ENCODE results near the gene KIF26A. TPM values are rescaled to one million over a fixed set of nuclear protein-coding genes. Genes with fewer than 3 reads are reported as not detected.
"Not testable (repeated sequence)": the region's sequence is repeated elsewhere in the genome, so short reads cannot be mapped to it uniquely, and the experiment has no call there.

The KIF26A gene
- total RNA-seq, 1 donor from 2014 or later: 8.1 TPM

DNA sequence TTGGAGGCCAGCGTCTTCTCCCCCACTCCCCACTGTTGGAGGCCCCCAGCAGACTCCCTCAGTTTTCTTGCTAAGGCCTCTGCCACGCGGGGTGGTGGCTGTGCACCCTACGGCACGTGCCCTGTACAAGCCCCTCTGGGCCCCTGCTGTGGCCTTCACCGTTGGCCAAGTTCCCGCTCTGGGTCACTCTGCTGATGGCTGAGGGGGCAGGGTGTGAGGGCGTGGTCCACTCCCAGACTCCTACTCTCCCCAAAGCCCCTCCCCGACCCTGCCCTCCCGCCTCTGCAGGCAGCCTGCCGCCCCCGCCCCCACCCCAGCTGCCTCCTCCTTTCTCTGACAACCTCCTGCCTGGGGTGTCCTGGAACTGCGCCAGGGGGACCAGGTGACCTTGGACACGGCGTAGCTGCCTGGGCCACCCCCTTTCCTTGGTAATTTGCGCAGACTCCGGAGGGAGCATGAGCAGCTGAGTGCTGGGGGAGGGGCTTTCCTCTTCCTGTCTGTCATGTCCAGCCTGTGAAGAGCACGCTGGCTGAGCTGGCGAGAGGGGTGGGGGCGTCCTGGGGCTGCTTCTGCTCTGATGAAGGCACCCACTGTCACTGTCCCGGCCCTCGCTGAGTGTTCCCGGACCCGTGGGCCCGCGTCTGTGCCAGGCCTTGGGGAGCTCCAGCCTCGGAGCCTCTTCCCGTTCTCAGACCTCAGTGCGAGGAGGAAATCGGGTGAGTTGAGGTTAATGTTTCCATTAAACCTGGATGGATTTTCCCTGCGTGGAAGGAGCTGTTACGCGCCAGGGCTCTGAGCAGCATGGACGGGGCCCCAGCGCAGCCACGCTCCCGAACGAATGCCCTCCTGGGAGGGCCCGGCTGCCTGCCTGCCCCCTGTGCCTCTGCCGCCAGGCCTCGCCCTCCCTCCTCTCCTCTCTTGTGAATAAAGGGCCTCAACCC lies 85.0 kb downstream of the KIF26A start:
- peak; percentile 33 for DNase-seq

- DNase-seq: peak; percentile 52
These were observed 85.7 kb downstream of the KIF26A start for GRCh38 chr14:104224131-104224505.

- no peak for DNase-seq
These were observed 86.3 kb downstream of the KIF26A start for GRCh38 chr14:104224506-104225277.

- DNase-seq: not testable (repeated sequence)
These were observed 87.1 kb downstream of the KIF26A start for GRCh38 chr14:104225278-104226190.

DNA sequence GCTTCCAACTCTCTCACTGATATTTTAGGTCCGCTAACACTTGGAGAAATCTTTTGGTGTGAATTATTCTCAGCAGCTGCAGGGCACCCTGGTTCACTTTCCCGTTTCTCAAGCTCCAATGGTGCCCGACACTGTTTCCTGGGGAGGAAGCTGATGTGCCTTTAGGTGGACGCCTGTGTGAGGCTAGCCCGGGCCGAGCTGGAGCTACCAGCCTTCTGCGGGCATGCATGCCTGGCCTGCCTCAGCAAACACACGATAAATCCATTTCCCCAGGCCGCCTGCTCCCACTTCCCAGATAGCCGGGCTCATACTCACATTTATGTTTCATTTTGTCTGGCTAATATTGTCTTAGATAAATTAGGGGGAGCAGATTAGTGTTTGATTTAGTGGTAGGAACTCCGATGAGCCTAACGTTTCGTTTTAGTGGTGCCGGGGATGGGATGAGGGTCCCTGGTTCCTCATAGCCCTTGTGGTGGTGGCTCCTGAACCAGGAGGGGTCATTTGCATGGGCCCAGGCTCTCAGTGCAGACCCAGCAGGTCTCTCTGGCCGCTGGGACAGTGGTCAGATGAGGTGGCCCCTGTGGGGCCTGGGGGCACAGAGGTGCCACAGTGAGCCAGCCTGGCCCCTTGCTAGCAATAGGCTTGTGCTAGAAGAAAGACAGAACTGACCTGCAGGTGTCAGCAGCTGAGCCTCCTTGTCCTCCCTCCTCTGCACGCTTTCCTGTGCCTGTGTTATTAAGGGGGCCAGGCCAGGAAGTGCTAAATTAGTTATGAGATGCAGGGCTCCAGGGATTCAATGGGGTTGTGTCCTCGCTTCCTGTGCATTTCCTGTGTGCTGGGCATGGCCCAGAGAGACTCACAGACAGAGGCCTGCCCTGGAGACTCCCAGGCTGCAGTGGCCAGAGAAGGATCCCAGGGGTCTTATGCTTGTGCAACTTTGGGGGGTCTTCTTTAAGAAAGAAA lies 88.3 kb downstream of the KIF26A start:
- no peak for DNase-seq

GRCh38 chr14:104227806-104228205 lies 89.4 kb downstream of the KIF26A start:
- DNase-seq: no peak

DNA sequence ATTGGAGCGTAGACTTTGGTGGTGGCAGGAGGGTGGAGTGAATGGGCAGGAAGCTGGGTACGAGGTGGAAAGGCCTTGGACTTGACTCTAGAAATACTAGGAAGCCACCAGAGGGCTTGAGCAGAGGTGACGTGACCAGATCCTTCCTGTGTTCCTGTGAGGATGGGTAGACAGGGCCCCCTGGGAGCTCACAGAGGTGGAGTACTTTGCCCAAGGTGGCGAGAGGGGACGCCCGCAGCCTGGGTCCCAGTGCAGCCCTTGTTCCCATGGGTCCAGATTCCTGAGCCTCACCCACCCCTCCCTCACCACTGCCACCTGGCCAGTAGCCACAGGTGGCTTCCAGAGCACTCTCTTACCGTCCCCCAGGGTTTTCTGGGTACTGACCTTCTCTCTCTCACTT lies 89.8 kb downstream of the KIF26A start:
- DNase-seq: no peak

- no peak for DNase-seq
These were observed 90.5 kb downstream of the KIF26A start for GRCh38 chr14:104228716-104229533.

GRCh38 chr14:104229534-104230055 lies 91.2 kb downstream of the KIF26A start:
- DNase-seq: no peak

- DNase-seq: no peak
These were observed 91.9 kb downstream of the KIF26A start for GRCh38 chr14:104230119-104230815.

Small RNAs within 50 kb of the gene (small RNA-seq; reads per million reads assigned to genes)
- gene MIR203A (ENCODE audit: low replicate concordance): 6,678 reads per million, percentile 100 among the genes with 10 or more reads in this experiment

Other genes starting within 250 kb of the KIF26A start
- 0.39 TPM for gene TDRD9, start 210.1 kb upstream of the KIF26A start, total RNA-seq
- not detected for gene RD3L, start 196.1 kb upstream of the KIF26A start, total RNA-seq
- 3.6 TPM for gene ASPG, start 52.9 kb upstream of the KIF26A start, total RNA-seq